Loucy (cell line): ENCODE measurements around the gene LHFPL6.

Experiments
- H2AFZ ChIP-seq: fragments of 200-600 bp; sonication (generic); 2 replicates; pipeline ENCODE4 v1.6.0; 2016; ENCODE audit warnings: antibody characterized with exemption, mild to moderate bottlenecking, low read length, moderate library complexity
- H3F3A ChIP-seq: fragments of 200-600 bp; 2 replicates; pipeline ENCODE4 v1.6.0; 2016; ENCODE audit warnings: antibody characterized with exemption, low read depth, mild to moderate bottlenecking
- H3K27me3 ChIP-seq: fragments of 200-600 bp; sonication (generic); 2 replicates; pipeline ENCODE4 v1.6.1; 2014; ENCODE audit warnings: low read length, mild to moderate bottlenecking; ENCODE audit not compliant: insufficient read depth, poor library complexity, severe bottlenecking
- H3K36me3 ChIP-seq: fragments of 200-600 bp; sonication (generic); 2 replicates; pipeline ENCODE4 v1.6.1; 2016; ENCODE audit warnings: low read length; ENCODE audit not compliant: insufficient read depth
- H3K4me1 ChIP-seq: fragments of 200-600 bp; sonication (generic); 2 replicates; pipeline ENCODE4 v1.5.1; 2014; ENCODE audit warnings: low read length, mild to moderate bottlenecking; ENCODE audit not compliant: insufficient read depth, poor library complexity, severe bottlenecking
- H3K4me2 ChIP-seq: fragments of 200-600 bp; sonication (generic); 2 replicates; pipeline ENCODE4 v1.6.0; 2014; ENCODE audit warnings: antibody characterized with exemption, low read length, low read depth, mild to moderate bottlenecking; ENCODE audit not compliant: poor library complexity, severe bottlenecking
- H3K4me3 ChIP-seq: fragments of 200-600 bp; sonication (generic); 2 replicates; pipeline ENCODE4 v1.5.1; 2014; ENCODE audit warnings: low read length, mild to moderate bottlenecking, mixed read lengths; ENCODE audit not compliant: poor library complexity, severe bottlenecking
- H3K79me2 ChIP-seq: fragments of 200-600 bp; sonication (generic); 2 replicates; pipeline ENCODE4 v1.6.1; 2014; ENCODE audit warnings: low read length; ENCODE audit not compliant: insufficient read depth
- H3K9ac ChIP-seq: fragments of 200-600 bp; sonication (generic); 2 replicates; pipeline ENCODE4 v1.6.0; 2014; ENCODE audit warnings: mild to moderate bottlenecking, low read depth, low read length, moderate library complexity; ENCODE audit not compliant: poor library complexity, severe bottlenecking
- H3K9me2 ChIP-seq: fragments of 200-600 bp; sonication (generic); replicated peaks from 2 replicates; pipeline ENCODE4 v1.6.1; 2016; ENCODE audit warnings: low read depth, low read length, mixed read lengths
- H3K9me3 ChIP-seq: fragments of 200-600 bp; sonication (generic); 2 replicates; pipeline ENCODE4 v1.6.1; 2014; ENCODE audit warnings: mild to moderate bottlenecking, antibody characterized with exemption, low read length, low read depth; ENCODE audit not compliant: insufficient read depth
- H4K20me1 ChIP-seq: fragments of 200-600 bp; sonication (generic); 2 replicates; pipeline ENCODE4 v1.6.0; 2014; ENCODE audit warnings: antibody characterized with exemption, low read length, mild to moderate bottlenecking; ENCODE audit not compliant: insufficient read depth, poor library complexity, severe bottlenecking
- CTCF ChIP-seq: fragments of 200-600 bp; sonication (generic); conservative IDR thresholded peaks from 2 replicates; pipeline ENCODE4 v1.5.1; 2014; ENCODE audit warnings: mild to moderate bottlenecking, antibody characterized with exemption, low read length
- EZH2phosphoT487 ChIP-seq: fragments of 200-600 bp; IDR thresholded peaks from 2 replicates; pipeline ENCODE4 v1.6.1; 2018; ENCODE audit warnings: antibody characterized with exemption, mild to moderate bottlenecking, moderate library complexity, borderline replicate concordance

Gene LHFPL6

GRCh38 chr13:39312596-39312995 is 290.4 kb downstream of the LHFPL6 start:
- Histone ChIP-seq H3K4me1 (no peaks in the 10 kb centered on the region), H3K9ac (no peak overlapping the region), H3K36me3 (no peaks in the 10 kb centered on the region), H3K27me3 (no peaks in the 10 kb centered on the region), H3K9me2 (no peaks in the 10 kb centered on the region), H3K9me3 (no peaks in the 10 kb centered on the region), H3F3A (no peaks in the 10 kb centered on the region), H3K79me2 (no peaks in the 10 kb centered on the region), H2AFZ (no peak overlapping the region), H3K4me3 (no peak overlapping the region), H3K4me2 (no peak overlapping the region), H4K20me1 (no peaks in the 10 kb centered on the region)
- no peak for TF ChIP-seq CTCF
- no peak for TF ChIP-seq EZH2phosphoT487

- Histone ChIP-seq H3K4me1 (no peaks in the 10 kb centered on the region), H3K36me3 (no peaks in the 10 kb centered on the region), H3K9ac (no peak overlapping the region), H3K4me2 (no peak overlapping the region), H4K20me1 (no peaks in the 10 kb centered on the region), H3F3A (no peaks in the 10 kb centered on the region), H3K27me3 (no peaks in the 10 kb centered on the region), H3K9me3 (no peaks in the 10 kb centered on the region), H3K4me3 (no peak overlapping the region), H2AFZ (no peak overlapping the region), H3K9me2 (no peaks in the 10 kb centered on the region), H3K79me2 (no peaks in the 10 kb centered on the region)
- no peak for TF ChIP-seq EZH2phosphoT487
- no peak for TF ChIP-seq CTCF
Measured at GRCh38 chr13:39311619-39312018, 291.4 kb downstream of the LHFPL6 start.

- no peak overlapping the region for H3K4me2 ChIP-seq
- no peaks in the 10 kb centered on the region for H3K9me3 ChIP-seq
- H3K36me3 ChIP-seq: no peaks in the 10 kb centered on the region
- H3K27me3 ChIP-seq: no peaks in the 10 kb centered on the region
- H3K4me3 ChIP-seq: no peak overlapping the region
- H3K79me2 ChIP-seq: no peaks in the 10 kb centered on the region
- TF ChIP-seq CTCF (no peak), EZH2phosphoT487 (no peak)
- H3K9ac ChIP-seq: no peak overlapping the region
- H3K4me1 ChIP-seq: no peaks in the 10 kb centered on the region
- no peaks in the 10 kb centered on the region for H3F3A ChIP-seq
- no peaks in the 10 kb centered on the region for H3K9me2 ChIP-seq
- H2AFZ ChIP-seq: no peak overlapping the region
- no peaks in the 10 kb centered on the region for H4K20me1 ChIP-seq
Measured at GRCh38 chr13:39310961-39311360, 292.0 kb downstream of the LHFPL6 start.
